Cardiac septum (tissue), 1 donor: Measurements from ENCODE around the gene ILRUN. TPM values are rescaled to one million over a fixed set of nuclear protein-coding genes. Genes with fewer than 3 reads are reported as not detected.
"Not testable (repeated sequence)": the region's sequence is repeated elsewhere in the genome, so short reads cannot be mapped to it uniquely, and the experiment has no call there.

Source experiments
- DNase-seq: peaks from one replicate; pipeline ENCODE4 v3.0.0-alpha.2; 2020; ENCODE audit warnings: low spot score
- intact Hi-C: fragments of 100-400 bp; cut with DNase I; formaldehyde crosslinking; loops from one replicate; pipeline ENCODE4 v1.14.0; 2022
- total RNA-seq: library from RNA; stranded (reverse); fragmentation: NEBNext Ultra II Directional; extraction: Animal tissue kit (Norgen Biotek cat#: 25700); gene quantifications from one replicate; pipeline ENCODE4 v1.2.1, GENCODE V29; 2021
- donor health status: DM: no; HTN: no; CAD: no.

Gene ILRUN
- total RNA-seq, 1 donor from 2014 or later: 104 TPM

GRCh38 chr6:34671367-34671766, 25.2 kb downstream of the ILRUN start:
- intact Hi-C loops: no loop called here
- no peak for DNase-seq

- intact Hi-C loops, DNase-seq: not testable (repeated sequence)
Measured at GRCh38 chr6:34668799-34669198, 27.8 kb downstream of the ILRUN start.

- no peak for DNase-seq
- intact Hi-C loops: no loop called here
Measured at GRCh38 chr6:34667481-34668238, 28.9 kb downstream of the ILRUN start.

GRCh38 chr6:34665019-34665418, 31.5 kb downstream of the ILRUN start:
- no peak for DNase-seq
- intact Hi-C loops: no loop called here

- intact Hi-C loops: no loop called here
- DNase-seq: no peak
Measured at GRCh38 chr6:34664256-34664971, 32.2 kb downstream of the ILRUN start.

GRCh38 chr6:34663831-34664255, 32.7 kb downstream of the ILRUN start:
- no peak for DNase-seq
- intact Hi-C loops: no loop called here

- DNase-seq: no peak
- intact Hi-C loops: no loop called here
Measured at GRCh38 chr6:34663371-34663770, 33.2 kb downstream of the ILRUN start.

- intact Hi-C loops: no loop called here
- DNase-seq: no peak
Measured at GRCh38 chr6:34661357-34661756, 35.2 kb downstream of the ILRUN start.

GRCh38 chr6:34658605-34659265, 37.8 kb downstream of the ILRUN start:
- intact Hi-C loops: loop anchor here (5.0 kb wide), 1 partner anchor 39 kb away; the partner anchor contains the start of gene ILRUN
- DNase-seq: no peak

GRCh38 chr6:34657979-34658480, 38.5 kb downstream of the ILRUN start:
- DNase-seq: not testable (repeated sequence)
- intact Hi-C loops: loop anchor here (5.0 kb wide), 1 partner anchor 39 kb away; the partner anchor contains the start of gene ILRUN

GRCh38 chr6:34657307-34657978, 39.1 kb downstream of the ILRUN start:
- intact Hi-C loops: loop anchor here (5.0 kb wide), 1 partner anchor 40 kb away; the partner anchor contains the start of gene ILRUN
- DNase-seq: no peak

- intact Hi-C loops: loop anchor here (5.0 kb wide), 1 partner anchor 40 kb away; the partner anchor contains the start of gene ILRUN
- DNase-seq: no peak
Measured at GRCh38 chr6:34657037-34657306, 39.6 kb downstream of the ILRUN start.

- intact Hi-C loops: loop anchor here (5.0 kb wide), 1 partner anchor 41 kb away; the partner anchor contains the start of gene ILRUN
- no peak for DNase-seq
Measured at GRCh38 chr6:34656378-34657036, 40.1 kb downstream of the ILRUN start.

- DNase-seq: not testable (repeated sequence)
Measured at GRCh38 chr6:34655876-34656377, 40.6 kb downstream of the ILRUN start.

GRCh38 chr6:34654061-34654710, 42.4 kb downstream of the ILRUN start:
- intact Hi-C loops: no loop called here

More at GRCh38 chr6:34655876-34656377, 40.6 kb downstream of the ILRUN start:
- intact Hi-C loops: loop anchor here (5.0 kb wide), 1 partner anchor 41 kb away; the partner anchor contains the start of gene ILRUN

GRCh38 chr6:34652263-34652662, 44.3 kb downstream of the ILRUN start:
- DNase-seq: no peak
- intact Hi-C loops: no loop called here

More at GRCh38 chr6:34654061-34654710, 42.4 kb downstream of the ILRUN start:
- DNase-seq: no peak

GRCh38 chr6:34650823-34651222, 45.7 kb downstream of the ILRUN start:
- intact Hi-C loops: no loop called here
- DNase-seq: no peak

GRCh38 chr6:34650232-34650631, 46.3 kb downstream of the ILRUN start:
- DNase-seq, intact Hi-C loops: not testable (repeated sequence)
